HG02763 (cell line): ENCODE results near the gene OTOP2.
"Not testable (repeated sequence)": the region's sequence is repeated elsewhere in the genome, so short reads cannot be mapped to it uniquely, and the experiment has no call there.

Experiments used
- ATAC-seq: cut with Tn5 transposase; IDR thresholded peaks from one replicate; pipeline ENCODE4 v1.9.1; 2021; ENCODE audit warnings: mild to moderate bottlenecking, moderate library complexity; ENCODE audit not compliant: unreplicated experiment

Gene OTOP2

GRCh38 chr17:74951680-74952421 is 27.8 kb downstream of the OTOP2 start:
- no peak for ATAC-seq

GRCh38 chr17:74952431-74953133 is 28.5 kb downstream of the OTOP2 start:
- ATAC-seq: no peak

- ATAC-seq: no peak
Observed at GRCh38 chr17:74953134-74953687, 29.1 kb downstream of the OTOP2 start.

- no peak for ATAC-seq
Observed at GRCh38 chr17:74954115-74954514, 30.0 kb downstream of the OTOP2 start.

- ATAC-seq: no peak
Observed at GRCh38 chr17:74954665-74955421, 30.8 kb downstream of the OTOP2 start.

- ATAC-seq: no peak
Observed at GRCh38 chr17:74956093-74956492, 32.0 kb downstream of the OTOP2 start.

GRCh38 chr17:74957935-74958740 is 34.1 kb downstream of the OTOP2 start:
- no peak for ATAC-seq

- no peak for ATAC-seq
Observed at GRCh38 chr17:74959826-74960515, 35.9 kb downstream of the OTOP2 start.

GRCh38 chr17:74960570-74961342 is 36.7 kb downstream of the OTOP2 start:
- ATAC-seq: no peak

GRCh38 chr17:74961657-74962350 is 37.7 kb downstream of the OTOP2 start:
- no peak for ATAC-seq

- no peak for ATAC-seq
Observed at GRCh38 chr17:74962622-74963394, 38.7 kb downstream of the OTOP2 start.

- no peak for ATAC-seq
Observed at GRCh38 chr17:74963656-74964055, 39.6 kb downstream of the OTOP2 start.

GRCh38 chr17:74964246-74964761 is 40.2 kb downstream of the OTOP2 start:
- ATAC-seq: no peak

- ATAC-seq: no peak
Observed at GRCh38 chr17:74964988-74965622, 41.0 kb downstream of the OTOP2 start.

- no peak for ATAC-seq
Observed at GRCh38 chr17:74968361-74968780, 44.3 kb downstream of the OTOP2 start.

- not testable (repeated sequence) for ATAC-seq
Observed at GRCh38 chr17:74969501-74969900, 45.4 kb downstream of the OTOP2 start.

- no peak for ATAC-seq
Observed at GRCh38 chr17:74970395-74970794, 46.3 kb downstream of the OTOP2 start.
